HG03175 (cell line): ENCODE data around the gene OR5H6.
"Not testable (repeated sequence)": the region's sequence is repeated elsewhere in the genome, so short reads cannot be mapped to it uniquely, and the experiment has no call there.

Source experiments
- ATAC-seq: cut with Tn5 transposase; IDR thresholded peaks from one replicate; pipeline ENCODE4 v1.9.1; 2021; ENCODE audit warnings: mild to moderate bottlenecking, moderate library complexity; ENCODE audit not compliant: unreplicated experiment

The OR5H6 gene

DNA sequence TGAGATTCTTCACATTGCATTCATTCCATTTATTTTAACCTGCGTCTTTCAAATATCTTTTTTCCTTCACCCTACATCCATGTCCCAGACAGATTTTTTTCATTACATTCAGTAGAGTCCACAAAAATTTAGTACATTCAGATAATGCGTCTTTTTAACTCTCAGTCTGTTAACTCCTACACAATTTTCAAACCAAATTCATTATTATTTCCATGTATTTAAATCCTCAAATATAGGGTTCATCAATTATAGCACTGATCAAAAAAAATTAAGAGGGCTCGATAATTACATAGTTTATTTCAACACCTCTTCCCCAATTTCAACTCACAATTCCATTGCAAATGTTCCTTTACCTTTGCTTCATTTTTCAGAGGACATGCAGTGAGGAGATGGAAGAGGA, at the start of gene OR5H6:
Gene OR5H6 (plus strand): TSS at position 301 of the 400 bp plus-strand sequence. CDS start 89 bp downstream, at position 390.
- ATAC-seq = no peak

- ATAC-seq = no peak
Measured at GRCh38 chr3:98215051-98215450, 49.0 kb upstream of the OR5H6 start.

- ATAC-seq = no peak
Measured at GRCh38 chr3:98223907-98224672, 40.0 kb upstream of the OR5H6 start.

GRCh38 chr3:98232489-98232888, 31.6 kb upstream of the OR5H6 start:
- ATAC-seq = no peak

GRCh38 chr3:98233468-98233867, 30.6 kb upstream of the OR5H6 start:
- no peak for ATAC-seq

DNA sequence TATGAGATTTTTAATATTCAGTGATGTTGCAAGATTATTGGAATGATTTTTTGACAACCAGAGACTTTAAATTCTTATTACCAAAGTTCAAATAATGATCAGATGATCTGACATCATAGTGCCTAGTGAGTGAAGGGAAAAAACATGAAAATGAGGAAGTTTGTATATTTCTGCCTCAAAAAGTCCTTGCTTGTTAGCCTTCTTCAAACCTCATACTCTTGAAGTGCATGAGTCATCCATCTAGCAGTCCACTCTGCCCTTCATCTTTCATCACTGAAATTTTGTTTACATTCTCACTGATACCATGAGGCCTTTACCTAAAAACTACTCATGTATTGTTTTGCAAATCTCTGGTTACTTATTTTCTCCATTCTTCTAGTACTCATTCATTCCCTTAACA, 23.9 kb upstream of the OR5H6 start:
- ATAC-seq = no peak

GRCh38 chr3:98242155-98242554, 21.9 kb upstream of the OR5H6 start:
- no peak for ATAC-seq

DNA sequence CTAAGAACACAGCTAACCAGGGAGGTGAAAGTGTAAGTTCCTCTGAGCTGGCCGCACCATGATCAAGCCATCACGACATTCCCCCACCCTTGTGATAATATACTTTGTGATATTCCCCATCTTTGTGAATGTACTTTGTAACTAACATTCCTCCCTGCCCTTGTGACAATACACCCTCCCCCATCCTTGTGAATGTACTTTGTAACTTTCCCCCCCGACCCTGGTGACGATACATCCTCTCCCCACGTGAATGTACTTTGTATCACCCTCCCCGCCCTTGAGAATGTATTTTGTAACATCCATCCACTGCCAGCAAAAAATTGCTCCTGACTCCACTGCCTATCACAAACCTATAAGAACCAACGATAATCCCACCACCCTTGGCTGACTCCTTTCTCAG, 20.2 kb upstream of the OR5H6 start:
- ATAC-seq = no peak

DNA sequence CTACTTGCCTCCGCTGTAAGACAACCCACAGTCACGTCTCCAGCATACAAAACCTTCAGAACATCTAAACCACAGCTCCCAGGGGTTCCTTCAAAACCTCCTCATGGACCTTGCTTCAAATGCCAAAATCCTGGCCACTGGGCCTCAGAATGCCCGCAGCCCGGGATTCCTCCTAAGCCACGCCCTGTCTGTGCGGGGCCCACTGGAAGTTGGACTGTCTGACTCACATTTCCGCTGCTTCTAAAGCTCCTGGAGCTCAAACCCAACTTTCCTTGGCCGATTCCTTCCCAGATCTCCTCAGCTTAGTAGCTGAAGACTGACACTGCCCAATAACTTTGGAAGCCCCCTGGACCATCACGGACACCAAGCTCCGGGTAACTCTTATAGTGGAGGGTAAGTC, 17.9 kb upstream of the OR5H6 start:
- no peak for ATAC-seq

DNA sequence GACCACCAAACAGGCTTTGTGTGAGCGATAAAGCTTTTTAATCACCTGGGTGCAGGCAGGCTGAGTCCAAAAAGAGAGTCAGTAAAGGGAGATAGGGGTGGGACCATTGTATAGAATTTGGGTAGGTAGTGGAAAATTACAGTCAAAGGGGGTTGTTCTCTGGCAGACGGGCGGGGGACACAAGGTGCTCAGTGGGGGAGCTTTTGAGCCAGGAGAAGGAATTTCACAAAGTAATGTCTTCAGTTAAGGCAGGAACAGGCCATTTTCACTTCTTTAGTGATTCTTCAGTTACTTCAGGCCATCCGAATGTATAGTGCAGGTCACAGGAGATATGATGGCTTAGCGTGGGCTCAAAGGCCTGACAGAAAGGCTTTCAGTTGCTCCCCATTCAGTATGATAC, 8.0 kb upstream of the OR5H6 start:
- ATAC-seq = not testable (repeated sequence)

GRCh38 chr3:98259707-98260106, 4.3 kb upstream of the OR5H6 start:
- ATAC-seq = peak; percentile 63

DNA sequence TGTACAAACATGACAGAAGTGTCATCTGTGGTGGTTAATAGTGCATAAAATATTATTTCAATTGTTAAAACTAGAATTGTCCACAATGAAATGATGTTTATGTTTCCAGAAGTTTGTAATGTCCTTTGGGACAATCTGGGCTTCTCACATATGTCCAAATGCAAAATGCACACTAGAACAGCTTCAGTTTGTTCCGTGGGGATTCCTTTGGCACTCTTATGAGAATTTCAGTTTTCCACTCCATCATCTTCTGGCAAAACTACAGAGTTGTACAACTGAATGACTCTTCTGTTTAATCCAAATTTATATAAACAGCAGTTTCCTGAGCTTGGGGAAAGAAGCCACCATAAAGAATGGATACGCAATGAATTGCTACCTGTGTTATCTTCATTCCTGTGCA, 2.0 kb upstream of the OR5H6 start:
- no peak for ATAC-seq

DNA sequence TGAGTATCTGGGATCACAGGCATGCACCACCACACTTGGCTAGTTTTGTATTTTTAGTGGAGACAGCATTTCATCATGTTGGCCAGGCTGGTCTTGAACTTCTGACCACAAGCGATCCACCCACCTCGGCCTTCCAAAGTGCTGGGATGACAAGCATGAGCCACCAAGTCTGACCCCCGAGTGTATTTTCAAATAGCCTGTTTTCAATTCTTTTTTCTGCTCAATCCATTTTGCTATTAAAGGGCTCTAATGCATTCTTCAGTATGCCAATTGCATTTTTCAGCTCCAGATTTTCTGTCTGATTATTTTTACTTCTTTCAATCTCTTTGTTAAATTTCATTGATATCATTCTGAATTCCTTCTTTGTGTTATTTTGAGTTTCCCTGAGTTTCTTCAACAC, 5.8 kb downstream of the OR5H6 start:
- ATAC-seq = no peak

GRCh38 chr3:98272126-98272525, 8.1 kb downstream of the OR5H6 start:
- ATAC-seq = no peak

DNA sequence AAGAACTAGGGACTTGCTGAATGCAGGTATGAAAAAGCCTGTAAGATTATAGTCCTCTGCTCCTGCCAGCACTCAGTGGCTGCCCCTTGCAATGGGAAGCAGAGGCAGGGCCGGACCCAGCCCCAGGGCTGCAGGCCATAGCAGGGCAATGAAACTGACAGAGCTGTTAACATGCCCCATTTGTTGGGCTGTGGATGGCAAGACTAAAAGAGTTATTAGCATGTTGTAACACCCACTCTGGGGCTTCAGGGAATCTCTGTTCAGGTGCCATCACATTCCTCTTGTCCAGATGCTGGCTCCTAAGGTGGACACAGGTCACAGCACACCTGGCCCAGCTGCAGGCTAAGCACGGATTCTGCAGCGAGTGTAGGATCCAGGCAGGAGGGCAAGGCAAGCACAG, 10.9 kb downstream of the OR5H6 start:
- no peak for ATAC-seq

DNA sequence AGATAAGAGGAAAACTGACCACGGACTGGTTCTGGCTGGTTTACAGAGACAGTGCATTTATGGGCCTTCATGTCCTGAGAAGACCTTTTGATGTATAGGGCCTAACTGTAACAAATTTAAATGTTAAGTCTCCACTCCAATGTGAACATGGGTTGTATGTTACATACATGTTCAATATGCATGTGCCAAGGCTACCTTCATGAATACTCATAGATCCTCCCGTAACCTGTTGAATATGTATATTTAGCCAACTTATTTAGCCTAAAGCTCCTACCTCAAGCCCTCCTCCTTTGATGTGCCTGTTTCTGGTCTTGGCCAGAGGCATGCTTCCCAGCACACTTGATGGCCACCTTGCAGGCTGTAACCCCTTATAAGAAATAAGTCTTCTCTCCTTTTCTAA, 18.2 kb downstream of the OR5H6 start, which contains the start of gene OR5H2:
Gene OR5H2 (plus strand): TSS at position 301 of the 400 bp plus-strand sequence. CDS start 398 bp downstream, outside the sequence.
- no peak for ATAC-seq

- ATAC-seq = no peak
Measured at GRCh38 chr3:98290916-98291315, 26.9 kb downstream of the OR5H6 start.

DNA sequence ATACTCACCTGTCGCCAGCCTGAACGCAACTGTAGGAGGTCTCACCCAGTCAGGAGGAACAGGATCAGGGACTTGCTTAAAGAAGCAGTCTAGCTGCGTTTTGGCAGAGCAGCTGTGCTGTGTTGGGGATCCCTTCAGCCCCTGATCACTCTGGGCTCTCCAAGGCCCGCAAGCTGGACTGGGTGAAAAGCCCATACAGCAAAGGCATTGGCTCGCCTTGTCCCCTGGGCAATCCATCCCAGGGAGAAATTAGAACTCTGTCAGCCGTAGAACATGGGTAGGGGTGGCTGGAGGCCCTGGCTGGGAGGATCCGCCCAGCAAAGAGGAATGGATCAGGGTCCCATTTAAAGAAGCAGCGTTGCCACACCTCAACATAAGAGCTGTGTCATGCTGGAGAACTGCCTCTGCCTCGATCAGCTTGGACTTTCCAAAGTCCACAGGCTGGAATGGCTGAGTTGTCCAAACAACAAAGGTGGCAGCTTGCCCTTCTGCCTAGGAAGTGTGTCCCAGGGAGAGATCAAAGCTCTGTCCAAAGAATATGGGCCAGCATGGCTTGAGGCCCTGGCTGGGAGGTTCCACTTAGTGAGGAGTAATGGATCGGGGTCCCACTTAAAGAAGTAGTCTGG, 27.4 kb downstream of the OR5H6 start:
- no peak for ATAC-seq
